Glomerular endothelial cell (primary cell): ENCODE data around the gene BRAF. TPM values are rescaled to one million over a fixed set of nuclear protein-coding genes. Genes with fewer than 3 reads are reported as not detected.
"Not testable (repeated sequence)": the region's sequence is repeated elsewhere in the genome, so short reads cannot be mapped to it uniquely, and the experiment has no call there.

ENCODE experiments used
- DNase-seq: peaks from one replicate; pipeline ENCODE4 v3.0.0-alpha.2; 2011; ENCODE audit warnings: low read depth, low spot score; ENCODE audit errors: extremely low read depth
- total RNA-seq: library from RNA; depleted of rRNA; stranded (reverse); fragments of >200 nt; gene quantifications from 2 replicates; pipeline ENCODE4 v1.2.3, GENCODE V29; 2015

BRAF gene
- total RNA-seq, 1 donor from 2014 or later = 25.4 TPM

GRCh38 chr7:140778975-140779374, 145.8 kb downstream of the BRAF start:
- DNase-seq = no peak

GRCh38 chr7:140778568-140778967, 146.2 kb downstream of the BRAF start:
- no peak for DNase-seq

- DNase-seq = no peak
These were observed 150.4 kb downstream of the BRAF start for GRCh38 chr7:140774371-140774770.

- no peak for DNase-seq
These were observed 151.6 kb downstream of the BRAF start for GRCh38 chr7:140773104-140773503.

- DNase-seq = no peak
These were observed 152.9 kb downstream of the BRAF start for GRCh38 chr7:140771826-140772225.

- DNase-seq = no peak
These were observed 154.9 kb downstream of the BRAF start for GRCh38 chr7:140769852-140770251.

GRCh38 chr7:140767418-140767817, 157.3 kb downstream of the BRAF start:
- no peak for DNase-seq

- DNase-seq = not testable (repeated sequence)
These were observed 159.3 kb downstream of the BRAF start for GRCh38 chr7:140765441-140765840.

GRCh38 chr7:140763166-140763565, 161.6 kb downstream of the BRAF start:
- DNase-seq = not testable (repeated sequence)

- DNase-seq = not testable (repeated sequence)
These were observed 163.4 kb downstream of the BRAF start for GRCh38 chr7:140761375-140761774.

- no peak for DNase-seq
These were observed 170.2 kb downstream of the BRAF start for GRCh38 chr7:140754506-140754905.

GRCh38 chr7:140752533-140752932, 172.2 kb downstream of the BRAF start:
- no peak for DNase-seq

- DNase-seq = no peak
These were observed 178.0 kb downstream of the BRAF start for GRCh38 chr7:140746751-140747150.

GRCh38 chr7:140745266-140746058, 179.3 kb downstream of the BRAF start:
- no peak for DNase-seq

- DNase-seq = no peak
These were observed 180.7 kb downstream of the BRAF start for GRCh38 chr7:140744005-140744404.

GRCh38 chr7:140743255-140743654, 181.5 kb downstream of the BRAF start:
- not testable (repeated sequence) for DNase-seq

- no peak for DNase-seq
These were observed 186.4 kb downstream of the BRAF start for GRCh38 chr7:140738280-140738679.

GRCh38 chr7:140734729-140735128, 190.0 kb downstream of the BRAF start:
- DNase-seq = no peak

- no peak for DNase-seq
These were observed 190.6 kb downstream of the BRAF start for GRCh38 chr7:140734096-140734495.

GRCh38 chr7:140732416-140732815, 192.3 kb downstream of the BRAF start:
- no peak for DNase-seq

GRCh38 chr7:140726281-140726680, 198.4 kb downstream of the BRAF start:
- DNase-seq = no peak

GRCh38 chr7:140724706-140725105, 200.0 kb downstream of the BRAF start:
- no peak for DNase-seq

GRCh38 chr7:140723574-140723973, 201.2 kb downstream of the BRAF start:
- no peak for DNase-seq
